Kidney (tissue), 14 donors: ENCODE data around the gene DDX60. TPM values are rescaled to one million over a fixed set of nuclear protein-coding genes. Genes with fewer than 3 reads are reported as not detected.

Source experiments
- DNase-seq, 5 donors: peaks; one replicate each; pipeline ENCODE4 v3.0.0-alpha.2; 2013 to 2020
- FAIRE-seq: peaks from 2 replicates; lab custom pipeline; 2012; peaks lifted over from hg19 to GRCh38; lab: Jason Lieb, UNC
- H3K27ac ChIP-seq, 2 donors: one replicate each; pipeline ENCODE4 v1.7.0; 2013; ENCODE audit warnings: low read depth in 2 of 2, low read length in 2 of 2, inconsistent platforms in 1 of 2
- H3K27me3 ChIP-seq: one replicate; pipeline ENCODE4 v1.7.1; 2013; ENCODE audit warnings: low read length, inconsistent platforms; ENCODE audit not compliant: control insufficient read depth, insufficient read depth
- H3K36me3 ChIP-seq, 3 donors: one replicate each; pipeline versions ENCODE4 v1.7.0 to v1.7.1; 2013; ENCODE audit warnings: low read length in 3 of 3, control low read depth in 1 of 3, inconsistent platforms in 1 of 3; ENCODE audit not compliant: insufficient read depth in 3 of 3, control insufficient read depth in 2 of 3
- H3K4me1 ChIP-seq, 3 donors: one replicate each; pipeline versions ENCODE4 v1.7.0 to v1.7.1; 2013; ENCODE audit warnings: low read length in 3 of 3, inconsistent platforms in 1 of 3, low read depth in 1 of 3; ENCODE audit not compliant: control insufficient read depth in 2 of 3, insufficient read depth in 2 of 3
- H3K4me3 ChIP-seq, 3 donors: one replicate each; pipeline versions ENCODE4 v1.7.0 to v1.8.1; 2013; ENCODE audit warnings: low read length in 3 of 3, control low read depth in 1 of 3, inconsistent platforms in 1 of 3
- H3K9ac ChIP-seq, 3 donors: one replicate each; pipeline versions ENCODE4 v1.7.0 to v1.7.1; 2013; ENCODE audit warnings: low read length in 3 of 3, control low read depth in 1 of 3, inconsistent platforms in 1 of 3
- H3K9me3 ChIP-seq, 3 donors: one replicate each; pipeline versions ENCODE4 v1.7.0 to v1.7.1; 2013; ENCODE audit warnings: low read length in 3 of 3, control low read depth in 1 of 3, inconsistent platforms in 1 of 3; ENCODE audit not compliant: control insufficient read depth in 2 of 3, insufficient read depth in 1 of 3
- CTCF ChIP-seq: IDR thresholded peaks from 3 replicates; pipeline ENCODE4 v1.5.1; 2012; ENCODE audit warnings: mild to moderate bottlenecking, moderate library complexity, borderline replicate concordance; ENCODE audit not compliant: insufficient read depth; ENCODE audit errors: extremely low read depth
- intact Hi-C: fragments of 100-400 bp; cut with DNase I; formaldehyde crosslinking; loops from one replicate; pipeline ENCODE4 v1.11.1; 2022
- polyA plus RNA-seq: library from polyadenylated mRNA; stranded (reverse); fragments of 350-450 nt; fragmentation: Illumina TruSeq; extraction: RNeasy Lipid Tissue Mini Kit (QIAGEN cat#74804); gene quantifications from one replicate; pipeline ENCODE4 v1.2.3, GENCODE V29; 2014; ENCODE audit warnings: low read depth, low replicate concordance; ENCODE audit not compliant: insufficient read depth
- total RNA-seq: library from RNA; stranded (reverse); fragmentation: NEBNext Ultra II Directional; extraction: Animal tissue kit (Norgen Biotek cat#: 25700); gene quantifications from one replicate; pipeline ENCODE4 v1.2.1, GENCODE V29; 2021
- donor health status: control.
- donor health status: control.
- donor health status: control.
- donor health status: control.
- donor health status: control.
- donor health status: DM: yes; HTN: yes; CAD: no.
- donor health status: Normal renal cell carcinoma (clear cell type).

Gene DDX60
- total and polyA plus RNA-seq, 2 donors from 2014 or later, result 6.4 to 31.6 TPM

GRCh38 chr4:168275836-168276235 lies 42.7 kb downstream of the DDX60 start:
- Histone ChIP-seq H3K27ac (no peak overlapping the region), H3K9me3 (no peaks in the 10 kb centered on the region), H3K9ac (no peak overlapping the region), H3K4me3 (no peak overlapping the region), H3K27me3 (no peaks in the 10 kb centered on the region), H3K36me3 (peaks cover 0 to 18% (median 16%) of the 10 kb centered on the region in 3 donors), H3K4me1 (no peaks in the 10 kb centered on the region)
- no peak for TF ChIP-seq CTCF
- intact Hi-C loops, result no loop called here
- DNase-seq, result no peak
- FAIRE-seq, result no peak

GRCh38 chr4:168274871-168275270 lies 43.7 kb downstream of the DDX60 start:
- no peak overlapping the region for H3K9ac ChIP-seq
- no peak overlapping the region for H3K27ac ChIP-seq
- no peaks in the 10 kb centered on the region for H3K27me3 ChIP-seq
- H3K36me3 ChIP-seq, result peaks cover 0 to 16% (median 16%) of the 10 kb centered on the region in 3 donors
- no peaks in the 10 kb centered on the region for H3K9me3 ChIP-seq
- no peak for FAIRE-seq
- intact Hi-C loops, result no loop called here
- no peak for TF ChIP-seq CTCF
- no peak for DNase-seq
- H3K4me3 ChIP-seq, result no peak overlapping the region
- no peaks in the 10 kb centered on the region for H3K4me1 ChIP-seq

GRCh38 chr4:168273838-168274237 lies 44.7 kb downstream of the DDX60 start:
- DNase-seq (no peak), FAIRE-seq (no peak)
- Histone ChIP-seq H3K9me3 (no peaks in the 10 kb centered on the region), H3K27ac (no peak overlapping the region), H3K36me3 (peaks cover 0 to 16% (median 14%) of the 10 kb centered on the region in 3 donors), H3K4me1 (no peaks in the 10 kb centered on the region), H3K9ac (no peak overlapping the region), H3K27me3 (no peaks in the 10 kb centered on the region), H3K4me3 (no peak overlapping the region)
- TF ChIP-seq CTCF, result no peak
- intact Hi-C loops, result no loop called here

- Histone ChIP-seq H3K9ac (no peak overlapping the region), H3K4me3 (no peak overlapping the region), H3K4me1 (no peaks in the 10 kb centered on the region), H3K27ac (no peak overlapping the region), H3K9me3 (no peaks in the 10 kb centered on the region), H3K27me3 (no peaks in the 10 kb centered on the region), H3K36me3 (peaks cover 0 to 14% (median 11%) of the 10 kb centered on the region in 3 donors)
- no peak for TF ChIP-seq CTCF
- DNase-seq (no peak), FAIRE-seq (no peak)
- intact Hi-C loops, result no loop called here
These were observed 46.1 kb downstream of the DDX60 start for GRCh38 chr4:168272488-168272887.
